Inferior parietal cortex (tissue), 1 donor: ENCODE results near the gene CIC.

ENCODE experiments used
- DNase-seq: peaks from one replicate; pipeline ENCODE4 v3.0.0-alpha.2; 2016; ENCODE audit errors: extremely low spot score

The CIC gene

GRCh38 chr19:42244347-42245220, 24.5 kb upstream of the CIC start:
- peak; percentile 97 for DNase-seq

DNA sequence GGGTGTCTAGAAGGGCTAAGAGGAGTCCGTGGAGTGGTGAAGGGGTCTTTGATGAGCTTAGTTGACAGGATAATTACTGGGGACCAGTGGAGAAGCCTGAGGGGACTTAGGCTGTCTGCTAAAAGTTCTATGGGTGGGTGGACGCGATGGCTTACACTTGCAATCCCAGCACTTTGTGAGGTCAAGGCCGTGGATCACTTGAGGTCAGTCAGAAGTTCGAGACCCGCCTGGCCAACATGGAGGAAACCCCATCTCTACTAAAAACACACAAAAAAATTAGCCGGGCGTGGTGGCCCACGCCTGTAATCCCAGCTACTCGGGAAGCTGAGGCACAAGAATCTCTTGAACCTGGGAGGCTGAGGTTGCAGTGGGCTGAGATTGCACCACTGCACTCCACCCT, 23.8 kb upstream of the CIC start:
- no peak for DNase-seq

DNA sequence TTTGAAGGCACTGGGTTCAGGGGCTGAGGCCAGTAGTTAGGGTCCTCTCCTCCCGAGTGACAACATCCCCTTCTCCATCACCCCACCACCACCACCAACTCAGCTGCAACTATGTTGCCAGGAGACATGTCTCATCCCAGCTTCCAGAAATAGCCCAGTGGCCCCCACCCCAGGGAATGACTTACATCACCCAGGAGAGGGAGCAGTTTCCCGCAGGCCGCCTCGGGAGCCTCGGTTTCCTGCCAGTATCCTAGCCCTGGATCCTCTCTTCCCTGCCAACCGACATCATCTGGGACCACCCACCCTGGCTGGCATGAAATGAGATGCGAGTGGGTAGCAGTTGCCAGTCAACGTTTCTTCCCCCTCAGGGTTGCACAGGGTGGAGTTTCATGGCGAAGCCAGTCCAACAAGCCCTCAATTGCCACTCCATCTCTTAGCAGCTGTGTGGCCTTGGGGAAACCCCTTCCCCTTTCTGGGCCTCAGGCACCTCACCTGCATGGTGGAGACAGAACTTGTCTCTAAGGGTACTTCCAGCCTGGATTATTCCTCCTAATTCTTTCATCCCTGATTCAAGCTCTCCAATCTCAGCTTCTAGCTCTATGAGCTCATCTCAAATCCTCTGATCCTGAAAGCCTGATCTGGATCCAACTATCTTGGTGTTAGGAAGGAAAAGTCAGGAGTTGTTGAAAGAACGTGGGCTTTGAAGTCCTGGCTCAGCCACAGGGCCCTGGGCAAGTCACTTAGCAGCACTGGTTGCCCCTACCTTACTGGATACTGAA, 22.7 kb upstream of the CIC start:
- peak; percentile 85 for DNase-seq

GRCh38 chr19:42246922-42247639, 22.0 kb upstream of the CIC start:
- no peak for DNase-seq

DNA sequence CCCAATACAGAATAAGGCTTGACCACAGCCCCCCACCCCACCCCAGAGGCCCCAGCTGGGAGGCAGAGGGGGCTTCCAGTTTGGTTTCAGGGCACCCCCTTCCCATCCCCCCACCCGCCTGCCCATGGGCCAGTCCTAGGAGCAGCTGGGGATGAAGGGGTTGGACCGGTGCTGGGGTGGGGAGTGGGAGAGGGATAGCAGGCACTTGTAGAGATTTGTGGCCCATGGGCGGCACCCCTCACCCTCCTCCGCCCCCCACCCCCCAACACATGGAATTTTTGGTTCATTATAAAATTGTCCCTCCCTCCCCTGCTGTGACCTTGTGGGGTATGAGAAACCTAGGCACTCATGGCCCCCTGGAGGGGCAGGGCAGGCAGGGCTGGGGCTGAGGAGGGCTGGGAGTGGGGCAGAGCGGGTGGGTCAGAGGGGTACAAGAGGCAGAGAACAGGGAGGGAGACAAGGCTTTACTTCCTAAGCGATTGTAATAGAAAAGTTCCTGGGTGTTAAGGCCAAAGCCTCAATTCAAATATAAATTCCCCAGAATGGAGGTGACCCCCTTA, 21.3 kb upstream of the CIC start:
- no peak for DNase-seq

- no peak for DNase-seq
Measured at GRCh38 chr19:42248270-42249148, 20.5 kb upstream of the CIC start.

GRCh38 chr19:42249149-42249750, 19.8 kb upstream of the CIC start:
- no peak for DNase-seq

- no peak for DNase-seq
Measured at GRCh38 chr19:42249769-42250168, 19.3 kb upstream of the CIC start.

DNA sequence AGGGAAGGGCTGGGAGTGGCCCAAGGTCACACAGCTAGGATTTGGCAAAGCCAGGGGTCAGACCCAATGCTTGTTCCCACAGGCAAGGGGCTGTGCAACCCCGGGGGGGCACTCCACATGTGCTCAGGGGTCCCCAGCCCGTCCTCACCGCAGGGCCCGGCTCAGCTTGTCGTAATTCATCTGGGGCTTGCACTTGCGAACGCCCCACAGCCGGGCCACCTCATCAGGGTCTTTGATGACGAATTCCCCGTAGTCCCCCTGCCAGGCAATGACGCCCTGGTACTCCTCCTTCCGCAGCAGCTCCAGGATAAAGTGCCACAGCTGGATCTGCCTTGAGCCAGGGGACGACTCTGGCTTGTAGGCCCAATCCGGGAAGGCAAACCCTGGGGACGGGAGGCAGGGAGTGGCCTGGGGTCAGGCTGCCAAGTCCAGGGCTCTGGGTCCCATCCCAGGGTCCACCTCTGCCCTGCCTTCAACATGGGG, 18.8 kb upstream of the CIC start:
- no peak for DNase-seq

DNA sequence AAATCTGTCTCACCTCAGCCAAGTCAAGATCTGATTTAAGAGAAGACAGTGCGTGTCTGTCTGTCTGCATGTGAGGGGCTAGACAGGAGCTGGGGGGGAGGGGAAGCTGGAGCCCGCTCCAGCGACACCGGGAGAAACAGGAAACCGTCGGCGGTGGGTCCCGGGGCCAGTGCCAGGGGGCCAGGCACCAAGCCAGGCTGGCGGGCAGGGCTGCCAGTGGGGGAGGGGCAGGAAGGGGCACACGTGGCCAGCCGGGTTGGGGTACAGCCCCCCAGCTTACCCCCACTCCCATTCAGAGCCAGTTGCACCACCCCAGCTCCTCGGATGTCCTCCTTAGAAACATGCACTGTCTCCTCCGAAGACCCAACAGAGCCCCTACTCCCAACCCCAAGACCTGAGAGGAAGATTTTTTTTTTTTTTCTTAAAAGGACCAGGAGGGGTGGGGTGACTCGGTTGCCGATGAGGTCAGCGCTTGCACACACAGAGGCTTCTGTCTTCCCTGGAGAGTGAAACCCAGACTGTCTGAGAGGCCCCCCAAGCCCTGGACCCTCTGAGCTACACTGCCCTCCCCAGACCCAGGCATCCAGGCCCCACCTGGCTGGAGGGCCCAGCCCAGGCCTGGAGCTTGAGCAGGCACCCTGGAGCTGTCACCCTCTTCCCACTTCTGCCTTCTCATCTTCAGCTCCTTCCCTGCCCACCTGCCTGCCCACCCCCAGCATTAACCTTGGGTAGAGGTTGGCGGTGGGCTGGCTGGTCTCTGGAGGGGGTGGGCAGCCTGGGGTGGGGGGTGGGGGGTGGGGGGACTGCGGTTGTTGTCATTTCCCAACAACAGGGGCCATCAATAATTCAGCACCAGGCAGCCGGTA, 18.2 kb upstream of the CIC start:
- no peak for DNase-seq

GRCh38 chr19:42251572-42252358, 17.3 kb upstream of the CIC start:
- no peak for DNase-seq

DNA sequence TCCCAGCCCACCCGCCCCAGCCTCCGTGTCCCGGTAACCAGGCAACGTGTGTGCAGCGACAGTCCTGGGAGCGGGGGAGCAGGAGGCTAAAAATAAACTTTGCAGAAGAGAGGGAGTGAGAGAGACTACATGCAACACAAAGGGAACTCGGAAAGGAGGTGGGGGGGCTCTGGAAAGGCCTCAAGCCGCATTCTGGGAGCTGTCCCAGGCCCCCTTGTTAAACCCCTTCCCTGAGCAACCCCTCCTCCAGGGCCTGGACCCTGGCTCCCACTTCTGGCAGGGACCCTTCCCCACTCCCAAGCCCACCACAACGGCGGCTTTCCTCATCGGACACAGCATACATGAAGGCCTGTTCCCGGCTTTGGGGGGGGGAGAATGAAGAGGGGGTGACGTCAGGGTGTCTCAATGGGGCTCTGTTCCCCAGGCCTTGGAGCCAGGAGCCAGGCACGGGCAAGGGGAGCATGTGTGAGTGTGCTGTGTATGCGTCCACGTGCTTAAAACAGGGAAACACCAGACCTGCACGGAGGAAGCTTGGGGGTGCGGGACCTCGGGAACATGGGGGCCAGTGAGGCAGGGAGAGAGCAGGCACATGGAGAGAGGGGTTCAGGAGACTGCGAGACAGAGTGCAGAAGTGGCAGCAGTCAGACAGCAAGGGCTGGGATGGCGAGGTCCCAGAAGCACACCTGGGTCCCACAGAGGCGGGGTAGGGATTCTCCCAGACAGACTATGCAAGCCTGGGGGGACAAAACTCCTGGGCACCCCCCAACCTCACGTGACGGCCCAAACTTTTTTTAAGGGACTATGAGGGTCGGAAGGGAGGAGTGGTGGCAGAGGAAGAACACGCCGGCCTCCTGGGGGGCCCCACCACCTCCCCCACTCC, 16.4 kb upstream of the CIC start:
- peak; percentile 77 for DNase-seq

DNA sequence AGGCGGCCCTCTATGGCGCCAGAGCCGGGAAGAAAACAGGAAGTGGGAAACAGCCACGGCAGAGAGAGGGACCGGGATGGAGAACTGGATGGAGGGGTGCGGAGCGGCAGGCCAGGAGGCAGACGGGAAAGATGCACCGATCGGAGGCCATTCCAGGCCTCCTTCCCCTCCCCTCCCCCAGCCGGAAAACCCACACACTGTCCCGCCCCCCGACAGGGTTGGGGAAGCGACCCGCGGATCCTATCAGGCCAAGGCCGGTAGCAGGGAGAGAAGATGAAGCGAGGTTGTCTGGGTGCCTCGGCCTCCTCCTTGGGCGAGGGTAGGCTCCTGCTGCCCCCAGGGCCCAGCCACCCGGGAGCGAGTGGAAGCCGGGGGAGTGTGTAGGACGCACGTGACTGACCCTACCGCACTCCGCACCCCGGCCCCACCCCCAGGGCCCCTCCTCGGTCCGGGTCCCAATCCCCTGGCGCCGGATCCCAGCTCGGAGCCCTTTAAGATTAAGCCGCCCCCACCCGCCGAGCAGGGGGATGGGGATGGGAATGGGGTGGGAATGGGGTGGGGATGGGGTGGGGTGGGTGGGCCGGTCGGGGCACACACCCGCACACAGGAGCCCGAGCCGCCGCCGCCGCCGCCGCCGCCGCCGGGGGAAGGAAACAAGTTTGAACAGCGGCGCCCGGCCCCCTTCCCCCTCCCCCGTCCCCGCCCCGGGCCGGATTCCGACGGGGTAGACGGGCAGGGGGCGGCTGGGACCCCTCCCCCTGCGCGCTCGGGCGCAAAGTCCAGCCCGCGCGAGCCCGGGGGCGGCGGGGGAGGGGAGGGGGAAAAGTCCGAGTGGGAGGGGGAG, 15.6 kb upstream of the CIC start:
- no peak for DNase-seq

- peak; percentile 79 for DNase-seq
Measured at GRCh38 chr19:42254089-42254849, 14.8 kb upstream of the CIC start.

- DNase-seq, result peak; percentile 89
Measured at GRCh38 chr19:42254850-42255765, 13.9 kb upstream of the CIC start, which contains the start of gene ERF. ERF (minus strand) TSS chr19:42255128; CDS start chr19:42254999, 129 bp downstream.
